Stimulated activated CD4-positive, alpha-beta T cell treated with anti-CD3 and anti-CD28 coated beads, Interleukin-2, amount 100 ng/mL, for 4 hours (primary cell): ENCODE results near the gene SHROOM3.

ENCODE experiments used
- DNase-seq: peaks from one replicate; pipeline ENCODE4 v3.0.0-alpha.2; 2020; ENCODE audit warnings: low read depth

SHROOM3 gene

DNA sequence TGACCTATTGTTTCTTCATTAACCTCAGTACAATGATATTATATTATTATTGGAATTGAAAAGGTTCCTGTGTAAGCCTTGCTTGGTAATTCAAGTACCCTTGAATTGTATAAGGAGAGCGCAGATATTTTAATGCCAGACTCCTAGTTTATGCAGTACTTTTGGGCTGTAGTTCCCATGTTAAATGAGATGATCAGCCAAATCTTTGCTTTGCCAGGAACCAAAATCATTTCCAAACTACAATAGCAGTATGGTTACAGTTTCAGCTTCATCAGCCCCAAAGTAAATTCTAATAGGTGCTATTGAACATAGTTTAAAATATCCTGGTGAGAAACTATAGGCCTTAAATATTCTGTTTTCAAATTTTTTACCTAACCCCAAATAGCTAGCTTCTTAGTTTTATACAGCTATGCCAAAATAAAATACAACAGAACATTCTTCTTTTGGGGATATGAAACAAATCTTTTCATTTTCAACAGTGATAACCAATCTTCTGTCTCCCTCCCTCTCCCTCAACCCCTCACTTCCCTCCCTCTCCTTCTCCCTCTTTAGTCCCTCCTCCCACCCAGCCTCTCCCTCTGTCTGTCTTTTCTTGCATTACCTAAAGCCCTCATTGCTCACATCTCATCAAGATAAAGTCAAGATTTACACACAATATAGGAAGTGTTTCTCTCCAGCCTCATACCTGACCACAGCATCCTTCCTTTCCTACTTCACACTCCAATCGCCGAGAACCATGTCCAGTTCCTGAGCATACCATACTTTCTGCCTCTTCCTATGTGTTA, 190.1 kb downstream of the SHROOM3 start:
- no peak for DNase-seq

DNA sequence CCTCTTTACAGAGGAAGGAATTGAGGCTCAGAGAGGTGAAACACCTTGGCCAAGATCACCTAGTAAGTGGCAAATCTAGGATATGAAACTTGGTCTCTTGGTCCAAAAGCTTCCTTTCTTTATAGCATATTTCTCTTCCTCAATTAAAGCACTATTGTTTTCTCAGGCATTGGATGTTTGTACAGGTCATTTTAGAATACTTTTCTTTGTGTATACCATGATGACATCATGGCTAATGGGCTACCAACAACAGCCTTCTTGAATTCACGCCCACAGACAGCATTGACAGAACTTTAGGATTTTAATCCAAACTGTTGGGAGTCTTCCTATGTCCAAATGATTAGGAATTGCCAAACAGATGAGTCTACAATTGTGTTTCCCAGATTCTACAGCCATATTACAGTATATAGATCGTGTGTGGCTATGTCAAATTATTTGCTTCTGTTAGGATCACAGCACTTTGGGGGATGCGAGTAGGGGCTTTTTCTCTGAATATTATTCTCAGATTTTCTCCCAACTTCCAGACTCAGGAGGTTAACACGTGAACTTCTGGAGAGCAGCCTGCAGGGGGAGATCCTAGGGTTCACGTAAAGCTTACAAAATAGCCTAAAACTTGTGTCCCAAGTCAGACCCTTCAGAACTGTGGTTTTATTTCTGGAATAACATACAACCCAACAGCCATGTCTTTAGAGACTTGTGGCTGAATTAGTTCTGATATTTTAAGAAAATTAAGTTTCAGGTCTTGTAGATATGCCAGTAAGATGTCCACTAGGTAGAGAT, 191.8 kb downstream of the SHROOM3 start:
- no peak for DNase-seq

- no peak for DNase-seq
Measured at GRCh38 chr4:76628251-76628650, 193.2 kb downstream of the SHROOM3 start.

- no peak for DNase-seq
Measured at GRCh38 chr4:76630741-76631140, 195.7 kb downstream of the SHROOM3 start.

- DNase-seq = no peak
Measured at GRCh38 chr4:76634220-76634619, 199.2 kb downstream of the SHROOM3 start.

- no peak for DNase-seq
Measured at GRCh38 chr4:76637712-76638361, 202.8 kb downstream of the SHROOM3 start.

DNA sequence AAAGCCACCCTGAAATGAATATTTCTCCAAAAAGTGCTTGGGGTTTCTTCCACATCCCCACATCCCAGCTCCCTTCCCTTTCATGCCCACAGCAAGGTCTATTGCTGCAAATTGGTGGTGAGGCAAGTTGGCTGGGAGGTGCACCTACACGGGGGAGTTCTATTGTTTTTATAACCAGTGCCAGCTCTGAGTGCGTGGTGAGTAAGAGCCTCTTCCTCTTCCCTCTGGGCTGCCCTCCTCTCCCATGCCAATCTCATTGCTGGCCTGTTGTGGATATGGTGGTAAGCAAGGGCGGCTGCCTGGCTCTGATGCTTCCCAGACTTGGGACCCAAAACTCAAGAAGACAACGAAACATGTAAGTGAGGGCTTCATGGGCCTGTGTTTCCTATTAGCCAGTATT, 204.3 kb downstream of the SHROOM3 start:
- no peak for DNase-seq

DNA sequence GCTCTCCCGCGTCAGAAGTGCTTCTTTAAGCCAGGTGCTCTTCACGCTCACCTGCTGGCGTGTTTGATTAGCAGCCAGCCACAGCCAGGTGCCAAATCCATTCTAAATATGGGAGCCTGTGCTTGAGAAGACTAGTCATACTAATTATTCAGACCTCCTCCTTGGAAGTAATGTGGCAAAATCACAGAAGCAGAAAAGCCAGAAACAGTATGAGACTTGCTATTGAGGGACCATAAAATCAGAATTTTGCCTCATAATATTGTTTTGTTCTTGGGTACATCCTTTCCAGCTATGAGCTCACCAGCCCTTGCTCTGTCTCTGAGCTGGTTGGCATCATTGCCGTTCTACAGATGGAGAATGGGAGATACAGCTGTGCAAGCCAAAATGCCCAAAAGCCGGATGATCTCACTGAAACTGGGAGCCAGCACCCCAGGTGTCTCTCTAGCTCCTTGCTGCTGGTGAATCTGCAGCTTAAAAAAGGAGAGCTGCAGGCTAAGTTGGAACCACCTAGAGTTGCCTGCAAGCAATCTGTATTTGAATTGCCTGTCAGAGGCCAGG, 205.4 kb downstream of the SHROOM3 start:
- no peak for DNase-seq

GRCh38 chr4:76641351-76641750, 206.3 kb downstream of the SHROOM3 start:
- no peak for DNase-seq

GRCh38 chr4:76641758-76642157, 206.7 kb downstream of the SHROOM3 start:
- DNase-seq = no peak

- no peak for DNase-seq
Measured at GRCh38 chr4:76644831-76645485, 209.9 kb downstream of the SHROOM3 start.

DNA sequence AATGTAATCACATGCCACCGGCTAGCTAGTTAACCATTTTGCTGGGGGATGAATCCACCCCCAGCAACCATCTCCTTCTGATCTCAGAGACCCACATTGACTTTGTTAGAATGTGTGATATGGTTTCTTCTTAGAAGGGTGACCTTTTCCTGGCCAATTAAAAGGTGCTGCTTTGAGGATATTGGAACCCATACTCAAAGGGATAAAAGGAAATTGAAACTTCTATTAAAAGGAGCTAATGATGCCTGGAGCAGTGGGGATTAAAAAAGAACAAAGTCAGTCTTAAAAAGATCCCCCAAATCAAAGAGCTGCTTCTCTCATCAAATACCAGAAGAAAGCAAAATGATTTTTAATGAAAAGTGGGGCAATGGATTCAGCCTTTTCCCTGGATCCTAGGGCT, 214.1 kb downstream of the SHROOM3 start:
- no peak for DNase-seq

- no peak for DNase-seq
Measured at GRCh38 chr4:76651616-76652015, 216.6 kb downstream of the SHROOM3 start.

DNA sequence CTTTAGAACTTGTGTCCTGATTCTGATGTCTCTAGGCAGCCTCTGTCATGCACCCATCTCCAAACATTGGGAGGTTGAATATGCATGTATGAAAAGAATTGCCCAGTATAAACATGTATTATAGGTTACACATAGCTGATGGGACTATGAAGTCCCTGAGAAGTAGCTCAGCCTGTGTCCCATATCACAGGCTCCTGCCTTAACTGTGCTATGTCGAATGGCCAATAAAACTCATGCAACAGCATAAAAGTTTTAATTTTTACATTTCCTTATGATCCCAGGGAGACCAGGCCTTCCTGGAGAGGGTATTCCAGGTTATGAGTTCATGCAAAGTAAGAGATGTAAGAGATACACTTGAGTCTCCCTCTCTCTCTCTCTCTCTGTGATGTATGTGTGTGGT, 217.4 kb downstream of the SHROOM3 start:
- no peak for DNase-seq

DNA sequence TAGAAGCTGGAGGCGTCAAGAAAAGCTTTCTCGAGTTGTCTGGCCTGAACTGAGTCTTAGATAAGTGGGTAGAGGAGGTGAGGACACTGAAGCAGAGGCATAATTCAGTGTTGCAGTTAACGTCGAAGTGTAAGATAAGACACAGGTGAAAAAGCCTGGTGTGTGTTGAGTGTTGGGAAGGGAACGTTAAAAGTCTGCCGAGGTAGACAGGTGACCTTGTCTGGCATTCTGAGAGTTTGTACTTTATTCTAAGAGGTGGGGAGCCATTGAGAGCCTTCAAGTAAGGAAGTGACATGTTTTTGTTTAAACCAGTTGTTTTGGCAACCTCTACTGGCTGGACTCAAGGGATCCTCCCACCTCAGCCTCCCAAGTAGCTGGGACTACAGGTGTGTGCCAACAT, 219.1 kb downstream of the SHROOM3 start:
- no peak for DNase-seq

GRCh38 chr4:76654791-76655190, 219.8 kb downstream of the SHROOM3 start:
- DNase-seq = no peak

- no peak for DNase-seq
Measured at GRCh38 chr4:76655566-76656479, 220.8 kb downstream of the SHROOM3 start.

DNA sequence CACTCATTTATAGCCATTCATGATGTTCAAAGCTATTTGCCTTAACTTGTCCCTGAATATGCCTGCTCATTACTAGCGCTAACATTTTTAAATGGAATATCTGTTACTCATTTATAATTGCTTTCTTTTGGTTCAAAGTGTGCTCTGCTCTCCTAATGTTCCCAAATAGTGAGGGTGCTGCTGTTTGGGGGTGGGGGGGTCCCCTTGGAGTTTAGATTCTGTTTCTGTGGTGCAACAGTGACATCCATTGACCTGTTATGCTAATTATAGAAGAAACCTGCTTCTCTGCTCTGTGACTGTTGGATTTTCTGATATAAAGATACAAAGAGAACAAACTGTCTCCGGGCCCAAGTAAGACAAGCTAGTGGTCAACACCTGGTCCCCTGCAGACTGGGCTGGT, 222.4 kb downstream of the SHROOM3 start:
- DNase-seq = no peak

DNA sequence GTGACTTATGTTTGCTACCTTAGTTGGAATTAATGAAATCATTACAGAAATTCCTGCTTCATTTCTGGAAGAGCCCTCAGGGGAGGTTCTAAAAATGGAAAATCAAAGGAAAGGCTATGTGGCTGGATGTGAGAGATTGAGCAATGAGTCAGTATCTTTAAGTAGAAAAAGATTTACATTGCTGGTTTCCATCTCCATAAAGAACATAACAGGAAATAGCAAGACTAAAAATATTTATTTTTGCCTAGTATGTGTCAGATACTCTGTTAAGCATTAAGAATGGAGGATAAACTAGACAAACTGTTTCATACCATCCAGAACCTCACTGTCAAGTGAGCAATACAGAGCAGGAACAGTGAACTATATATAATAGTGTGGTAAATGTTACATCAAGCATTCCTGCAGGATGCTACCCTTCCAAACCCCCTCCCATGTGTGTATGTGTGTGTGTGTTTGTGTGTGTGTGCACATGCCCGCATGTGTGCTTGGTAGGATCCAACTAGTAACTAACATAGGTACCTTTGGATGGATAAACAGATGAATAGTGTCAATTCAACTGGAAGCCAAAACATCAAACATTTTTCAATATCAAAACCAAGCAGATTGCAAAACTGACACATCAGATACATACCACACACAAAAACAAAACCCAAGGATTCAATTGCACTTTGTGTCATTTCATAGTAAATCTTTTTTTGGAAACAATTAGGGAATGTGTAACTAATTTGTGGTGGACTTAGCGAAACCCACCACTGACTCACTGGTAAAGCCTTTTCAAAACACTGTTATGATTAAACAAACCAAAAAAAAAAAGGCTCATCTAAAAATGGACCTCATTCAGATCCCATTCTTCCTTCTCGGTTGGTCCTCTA, 223.4 kb downstream of the SHROOM3 start:
- DNase-seq = no peak

- DNase-seq = no peak
Measured at GRCh38 chr4:76659103-76659490, 224.1 kb downstream of the SHROOM3 start.
